Measurements from ENCODE around the gene SMCR8. TPM values are rescaled to one million over a fixed set of nuclear protein-coding genes. Genes with fewer than 3 reads are reported as not detected.
"Not testable (repeated sequence)": the region's sequence is repeated elsewhere in the genome, so short reads cannot be mapped to it uniquely, and the experiment has no call there.

SMCR8 gene
- 10 to 100 TPM; 18.8 to 23.5 TPM for total RNA-seq

GRCh38 chr17:18314731-18315561, at the start of gene SMCR8, which contains the start of gene TOP3A:
Gene SMCR8 (plus strand): TSS chr17:18315293. CDS start chr17:18315790, 497 bp downstream.
Gene TOP3A (minus strand): TSS chr17:18314994. CDS start chr17:18314778, 216 bp downstream.
- DNase-seq (ENCODE audit: low spot score in 2 of 2): peak; percentile 92 to 95
- Mint-ChIP-seq H3K9me3 (no peaks in the 10 kb centered on the region), H3K36me3 (peaks cover 32 to 57% of the 10 kb centered on the region in 2 donors), H3K27ac (peak within 1 kb of the TSS; percentile 91 to 100)
- peak; percentile 92 to 96 for ATAC-seq

- ATAC-seq (peak in 1 of 2 donors; percentile 19), DNase-seq (ENCODE audit: low spot score in 2 of 2) (no peak)
- Mint-ChIP-seq H3K36me3 (no peaks in the 10 kb centered on the region), H3K27ac (no peak overlapping the region), H3K9me3 (no peaks in the 10 kb centered on the region)
Measured at GRCh38 chr17:18267366-18267765, 47.7 kb upstream of the SMCR8 start.

- Mint-ChIP-seq H3K9me3 (no peaks in the 10 kb centered on the region), H3K27ac (peak overlapping the region in 1 of 2 donors; percentile 14), H3K36me3 (no peaks in the 10 kb centered on the region)
- DNase-seq (ENCODE audit: low spot score in 2 of 2) (no peak), ATAC-seq (peak; percentile 35 to 55)
Measured at GRCh38 chr17:18267927-18268711, 47.0 kb upstream of the SMCR8 start.

GRCh38 chr17:18270046-18270931, 44.8 kb upstream of the SMCR8 start:
- H3K27ac Mint-ChIP-seq: peak overlapping the region; percentile 44 to 59
- ATAC-seq (no peak), DNase-seq (ENCODE audit: low spot score in 2 of 2) (no peak)
- no peaks in the 10 kb centered on the region for H3K9me3 Mint-ChIP-seq
- no peaks in the 10 kb centered on the region for H3K36me3 Mint-ChIP-seq

GRCh38 chr17:18277076-18277475, 38.0 kb upstream of the SMCR8 start:
- Mint-ChIP-seq H3K9me3 (no peaks in the 10 kb centered on the region), H3K27ac (no peak overlapping the region), H3K36me3 (no peaks in the 10 kb centered on the region)
- ATAC-seq (no peak), DNase-seq (ENCODE audit: low spot score in 2 of 2) (no peak)

GRCh38 chr17:18278867-18279266, 36.2 kb upstream of the SMCR8 start:
- ATAC-seq (no peak), DNase-seq (ENCODE audit: low spot score in 2 of 2) (no peak)
- H3K9me3 Mint-ChIP-seq: no peaks in the 10 kb centered on the region
- H3K36me3 Mint-ChIP-seq: peaks cover 0 to 13% of the 10 kb centered on the region in 2 donors
- H3K27ac Mint-ChIP-seq: no peak overlapping the region

GRCh38 chr17:18280249-18280648, 34.8 kb upstream of the SMCR8 start:
- DNase-seq (ENCODE audit: low spot score in 2 of 2): no peak
- H3K27ac Mint-ChIP-seq: no peak overlapping the region
- H3K36me3 Mint-ChIP-seq: peaks cover 0 to 17% of the 10 kb centered on the region in 2 donors
- no peaks in the 10 kb centered on the region for H3K9me3 Mint-ChIP-seq
- ATAC-seq: no peak

GRCh38 chr17:18280766-18281371, 34.2 kb upstream of the SMCR8 start:
- ATAC-seq: no peak
- Mint-ChIP-seq H3K27ac (no peak overlapping the region), H3K36me3 (peaks cover 0 to 23% of the 10 kb centered on the region in 2 donors), H3K9me3 (no peaks in the 10 kb centered on the region)
- DNase-seq (ENCODE audit: low spot score in 2 of 2): no peak

- H3K27ac Mint-ChIP-seq: peak overlapping the region in 1 of 2 donors; percentile 34
- no peaks in the 10 kb centered on the region for H3K9me3 Mint-ChIP-seq
- ATAC-seq (no peak), DNase-seq (ENCODE audit: low spot score in 2 of 2) (no peak)
- H3K36me3 Mint-ChIP-seq: peaks cover 0 to 24% of the 10 kb centered on the region in 2 donors
Measured at GRCh38 chr17:18281788-18282187, 33.3 kb upstream of the SMCR8 start.

GRCh38 chr17:18285296-18285695, 29.8 kb upstream of the SMCR8 start:
- ATAC-seq: no peak
- no peak for DNase-seq (ENCODE audit: low spot score in 2 of 2)
- Mint-ChIP-seq H3K27ac (peak overlapping the region; percentile 13 to 50), H3K36me3 (peaks cover 9 to 35% of the 10 kb centered on the region in 2 donors), H3K9me3 (no peaks in the 10 kb centered on the region)

- H3K27ac Mint-ChIP-seq: peak overlapping the region in 1 of 2 donors; percentile 61
Measured at GRCh38 chr17:18291718-18292540, 23.2 kb upstream of the SMCR8 start.

GRCh38 chr17:18298061-18298460, 17.0 kb upstream of the SMCR8 start:
- not testable (repeated sequence) for DNase-seq (ENCODE audit: low spot score in 2 of 2); ATAC-seq; H3K27ac Mint-ChIP-seq; H3K9me3 Mint-ChIP-seq
- peaks cover 5 to 17% of the 10 kb centered on the region in 2 donors for H3K36me3 Mint-ChIP-seq

More at GRCh38 chr17:18291718-18292540, 23.2 kb upstream of the SMCR8 start:
- ATAC-seq (no peak), DNase-seq (ENCODE audit: low spot score in 2 of 2) (no peak)
- H3K36me3 Mint-ChIP-seq: peaks cover 20 to 23% of the 10 kb centered on the region in 2 donors
- no peaks in the 10 kb centered on the region for H3K9me3 Mint-ChIP-seq

- ATAC-seq: no peak
- Mint-ChIP-seq H3K9me3 (no peaks in the 10 kb centered on the region), H3K36me3 (peaks cover 8 to 17% of the 10 kb centered on the region in 2 donors), H3K27ac (peak overlapping the region in 1 of 2 donors; percentile 65)
- DNase-seq (ENCODE audit: low spot score in 2 of 2): no peak
Measured at GRCh38 chr17:18300725-18301480, 14.2 kb upstream of the SMCR8 start.

GRCh38 chr17:18303206-18303605, 11.9 kb upstream of the SMCR8 start:
- DNase-seq (ENCODE audit: low spot score in 2 of 2); H3K9me3 Mint-ChIP-seq; ATAC-seq; H3K27ac Mint-ChIP-seq: not testable (repeated sequence)
- H3K36me3 Mint-ChIP-seq: peaks cover 8 to 17% of the 10 kb centered on the region in 2 donors

Measured in activated naive CD4-positive, alpha-beta T cell treated with anti-CD3 and anti-CD28 coated beads, Interleukin-2, amount 50 U/mL, for 72 hours (primary cell).